ENCODE measurements around the gene YWHAQ.

The YWHAQ gene

GRCh38 chr2:9665898-9666297 lies 35.1 kb upstream of the YWHAQ start:
- Mint-ChIP-seq H3K27me3 (ENCODE audit: low read depth, poor library complexity) (peaks cover 25% of the 10 kb centered on the region), H3K27ac (no peak overlapping the region), H3K4me3 (no peak overlapping the region), H3K4me1 (peaks cover 6% of the 10 kb centered on the region), H3K36me3 (ENCODE audit: low read depth) (no peaks in the 10 kb centered on the region), H3K9me3 (no peaks in the 10 kb centered on the region)
- no peak for DNase-seq
- TF ChIP-seq CTCF (IDR thresholded peaks at IDR 0.05) = no peak

- H3K27ac Mint-ChIP-seq = no peak overlapping the region
- DNase-seq = no peak
Measured at GRCh38 chr2:9664365-9664764, 33.6 kb upstream of the YWHAQ start.

GRCh38 chr2:9663008-9663879 lies 32.4 kb upstream of the YWHAQ start:
- Mint-ChIP-seq H3K36me3 (ENCODE audit: low read depth) (no peaks in the 10 kb centered on the region), H3K9me3 (no peaks in the 10 kb centered on the region), H3K4me3 (no peak overlapping the region), H3K27ac (no peak overlapping the region), H3K27me3 (ENCODE audit: low read depth, poor library complexity) (peaks cover 25% of the 10 kb centered on the region), H3K4me1 (peaks cover 21% of the 10 kb centered on the region)
- no peak for TF ChIP-seq CTCF (IDR thresholded peaks at IDR 0.05)
- DNase-seq = no peak

More at GRCh38 chr2:9664365-9664764, 33.6 kb upstream of the YWHAQ start:
- Mint-ChIP-seq H3K4me1 (peaks cover 16% of the 10 kb centered on the region), H3K4me3 (no peak overlapping the region), H3K9me3 (no peaks in the 10 kb centered on the region), H3K36me3 (ENCODE audit: low read depth) (no peaks in the 10 kb centered on the region), H3K27me3 (ENCODE audit: low read depth, poor library complexity) (peaks cover 25% of the 10 kb centered on the region)
- TF ChIP-seq CTCF (IDR thresholded peaks at IDR 0.05) = no peak

- Mint-ChIP-seq H3K4me1 (peaks cover 34% of the 10 kb centered on the region), H3K27me3 (ENCODE audit: low read depth, poor library complexity) (peaks cover 22% of the 10 kb centered on the region), H3K36me3 (ENCODE audit: low read depth) (no peaks in the 10 kb centered on the region), H3K9me3 (no peaks in the 10 kb centered on the region), H3K4me3 (no peak overlapping the region), H3K27ac (no peak overlapping the region)
- TF ChIP-seq CTCF (IDR thresholded peaks at IDR 0.05) = no peak
- DNase-seq = no peak
Measured at GRCh38 chr2:9661261-9661660, 30.5 kb upstream of the YWHAQ start.

GRCh38 chr2:9660781-9661180 lies 30.0 kb upstream of the YWHAQ start:
- H3K36me3 Mint-ChIP-seq (ENCODE audit: low read depth) = no peaks in the 10 kb centered on the region
- no peaks in the 10 kb centered on the region for H3K9me3 Mint-ChIP-seq
- no peak overlapping the region for H3K4me3 Mint-ChIP-seq
- no peak overlapping the region for H3K27ac Mint-ChIP-seq
- H3K4me1 Mint-ChIP-seq = peaks cover 35% of the 10 kb centered on the region
- TF ChIP-seq CTCF (IDR thresholded peaks at IDR 0.05) = no peak
- DNase-seq = no peak
- peaks cover 26% of the 10 kb centered on the region for H3K27me3 Mint-ChIP-seq (ENCODE audit: low read depth, poor library complexity)

GRCh38 chr2:9660154-9660553 lies 29.4 kb upstream of the YWHAQ start:
- peaks cover 30% of the 10 kb centered on the region for H3K27me3 Mint-ChIP-seq (ENCODE audit: low read depth, poor library complexity)
- H3K4me1 Mint-ChIP-seq = peaks cover 35% of the 10 kb centered on the region
- DNase-seq = no peak
- no peak overlapping the region for H3K27ac Mint-ChIP-seq
- no peaks in the 10 kb centered on the region for H3K36me3 Mint-ChIP-seq (ENCODE audit: low read depth)
- no peak for TF ChIP-seq CTCF (IDR thresholded peaks at IDR 0.05)
- H3K9me3 Mint-ChIP-seq = no peaks in the 10 kb centered on the region
- no peak overlapping the region for H3K4me3 Mint-ChIP-seq
